Right lobe of liver (tissue), 6 donors: Measurements from ENCODE around the gene HDLBP. TPM values are rescaled to one million over a fixed set of nuclear protein-coding genes. Genes with fewer than 3 reads are reported as not detected.
A peak's percentile ranks its signal among the peaks of the same experiment; 100 is the strongest.

Source experiments
- ATAC-seq, 4 donors: fragments of 200-7000 bp; cut with Tn5 transposase; one replicate each; pipeline ENCODE4 v1.9.1; 2020; ENCODE audit warnings: mild to moderate bottlenecking in 4 of 4, moderate library complexity in 4 of 4
- DNase-seq, 3 donors: peaks; one replicate each; pipeline ENCODE4 v3.0.0-alpha.2; 2020
- H3K27ac ChIP-seq, 3 donors: fragments of 200-600 bp; one replicate each; pipeline ENCODE4 v1.8.0; 2022
- H3K27me3 ChIP-seq, 2 donors: fragments of 200-600 bp; one replicate each; pipeline ENCODE4 v1.8.0; 2022
- H3K36me3 ChIP-seq, 4 donors: fragments of 200-600 bp; sonication (generic) in 1 of 4; one replicate each; pipeline versions ENCODE4 v1.5.1 to v1.8.0; 2017 to 2022; ENCODE audit warnings: control low read depth in 1 of 4
- H3K4me1 ChIP-seq, 4 donors: fragments of 200-600 bp; sonication (generic) in 1 of 4; one replicate each; pipeline versions ENCODE4 v1.5.1 to v1.8.0; 2017 to 2022; ENCODE audit warnings: control low read depth in 1 of 4
- H3K4me3 ChIP-seq, 3 donors: fragments of 200-600 bp; one replicate each; pipeline ENCODE4 v1.8.0; 2022
- H3K9me3 ChIP-seq, 4 donors: fragments of 200-600 bp; sonication (generic) in 1 of 4; one replicate each; pipeline versions ENCODE4 v1.5.1 to v1.8.0; 2017 to 2022; ENCODE audit warnings: control low read depth in 1 of 4
- POLR2A ChIP-seq: fragments of 450-650 bp; IDR thresholded peaks from one replicate; pipeline ENCODE4 v1.6.1; 2017; ENCODE audit warnings: antibody characterized with exemption, mild to moderate bottlenecking
- WGBS: methylation state at CpG from one replicate; pipeline ENCODE4 v1.1.6; 2018; ENCODE audit warnings: low coverage, low lambda C conversion rate; ENCODE audit not compliant: insufficient coverage; ENCODE audit errors: missing lambda C conversion rate; 5-methylcytosine and 5-hydroxymethylcytosine counted together
- intact Hi-C, 2 donors: fragments of 100-400 bp; cut with DNase I; formaldehyde crosslinking; loops; one replicate each; pipeline versions ENCODE4 v1.11.2 to v1.14.1; 2022
- total RNA-seq, 6 experiments: library from RNA; depleted of rRNA in 2 of 6; stranded (reverse); fragments of >200 nt in 2 of 6; fragmentation: NEBNext Ultra II Directional in 3 of 6; extraction: Animal tissue kit (Norgen Biotek cat#: 25700) in 3 of 6; gene quantifications; one replicate each; pipeline versions ENCODE4 v1.1.0 to v1.2.4, GENCODE V29; 2016 to 2023
- TF ChIP-seq, protein P1 (sequence below), 4 donors: fragments of 200-600 bp in 3 of 4; fragments of 450-650 bp in 1 of 4; IDR thresholded peaks; one replicate each; pipeline versions ENCODE4 v1.5.1 to v1.8.0; 2016 to 2022; ENCODE audit warnings: antibody characterized with exemption in 4 of 4, mild to moderate bottlenecking in 2 of 4
- donor health status: DM: no; HTN: yes; CAD: no.
- donor health status: DM: no; HTN: no; CAD: no.
- donor health status: DM: no; HTN: no; CAD: no.
- donor health status: DM: no; HTN: yes; CAD: no.
- donor health status: DM: no; HTN: yes; CAD: no.

HDLBP gene
- total RNA-seq, 6 experiments from 2014 or later = 341 to 557 (median 479) TPM

DNA sequence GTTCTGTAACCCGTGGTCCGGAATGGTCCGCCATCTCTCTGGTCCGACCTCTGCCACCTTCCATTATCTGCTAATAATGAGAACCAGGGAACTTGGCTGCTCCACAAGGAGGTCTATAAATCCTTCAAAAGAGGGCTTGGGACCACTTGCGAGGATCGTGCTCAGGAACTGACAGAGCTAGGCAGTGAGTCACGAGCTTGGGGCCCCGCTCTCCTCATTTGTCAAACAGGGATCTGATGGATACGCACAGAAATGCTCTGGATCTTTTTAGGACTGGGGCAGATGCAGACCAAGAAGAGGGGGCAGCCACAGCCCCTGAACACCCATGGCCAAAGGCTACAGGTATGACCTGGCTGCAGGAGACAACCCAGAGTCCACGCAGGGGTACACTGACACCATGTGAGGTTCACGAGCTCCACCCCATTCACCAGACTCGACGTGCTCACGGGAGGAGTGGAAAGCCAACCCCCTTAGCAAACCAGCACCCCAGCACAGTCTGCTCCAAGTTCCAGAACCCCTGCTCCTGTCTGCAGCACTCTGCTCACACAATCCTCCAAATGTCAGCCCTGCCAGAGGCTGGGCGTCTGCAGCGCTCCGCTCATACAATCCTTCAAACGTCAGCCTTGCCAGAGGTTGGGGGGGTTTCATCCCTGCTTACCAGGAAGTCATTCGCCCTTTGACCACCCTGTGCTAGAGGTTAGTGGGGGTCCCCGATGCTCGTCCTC is 81.2 kb downstream of the HDLBP start:
- Histone ChIP-seq H3K27me3 (no peaks in the 10 kb centered on the region), H3K36me3 (peaks cover 30 to 100% (median 64%) of the 10 kb centered on the region in 4 donors), H3K27ac (no peak overlapping the region), H3K4me1 (no peaks in the 10 kb centered on the region), H3K9me3 (no peaks in the 10 kb centered on the region), H3K4me3 (no peak overlapping the region)
- intact Hi-C loops = no loop called here
- ATAC-seq (no peak), DNase-seq (peak in 1 of 3 donors; percentile 34)
- WGBS = 76% methylated on average over 5 of the region's 21 CpGs
- TF ChIP-seq, protein P1, sequence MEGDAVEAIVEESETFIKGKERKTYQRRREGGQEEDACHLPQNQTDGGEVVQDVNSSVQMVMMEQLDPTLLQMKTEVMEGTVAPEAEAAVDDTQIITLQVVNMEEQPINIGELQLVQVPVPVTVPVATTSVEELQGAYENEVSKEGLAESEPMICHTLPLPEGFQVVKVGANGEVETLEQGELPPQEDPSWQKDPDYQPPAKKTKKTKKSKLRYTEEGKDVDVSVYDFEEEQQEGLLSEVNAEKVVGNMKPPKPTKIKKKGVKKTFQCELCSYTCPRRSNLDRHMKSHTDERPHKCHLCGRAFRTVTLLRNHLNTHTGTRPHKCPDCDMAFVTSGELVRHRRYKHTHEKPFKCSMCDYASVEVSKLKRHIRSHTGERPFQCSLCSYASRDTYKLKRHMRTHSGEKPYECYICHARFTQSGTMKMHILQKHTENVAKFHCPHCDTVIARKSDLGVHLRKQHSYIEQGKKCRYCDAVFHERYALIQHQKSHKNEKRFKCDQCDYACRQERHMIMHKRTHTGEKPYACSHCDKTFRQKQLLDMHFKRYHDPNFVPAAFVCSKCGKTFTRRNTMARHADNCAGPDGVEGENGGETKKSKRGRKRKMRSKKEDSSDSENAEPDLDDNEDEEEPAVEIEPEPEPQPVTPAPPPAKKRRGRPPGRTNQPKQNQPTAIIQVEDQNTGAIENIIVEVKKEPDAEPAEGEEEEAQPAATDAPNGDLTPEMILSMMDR (IDR thresholded peaks at IDR 0.05) = no peak
- no peak for TF ChIP-seq POLR2A

DNA sequence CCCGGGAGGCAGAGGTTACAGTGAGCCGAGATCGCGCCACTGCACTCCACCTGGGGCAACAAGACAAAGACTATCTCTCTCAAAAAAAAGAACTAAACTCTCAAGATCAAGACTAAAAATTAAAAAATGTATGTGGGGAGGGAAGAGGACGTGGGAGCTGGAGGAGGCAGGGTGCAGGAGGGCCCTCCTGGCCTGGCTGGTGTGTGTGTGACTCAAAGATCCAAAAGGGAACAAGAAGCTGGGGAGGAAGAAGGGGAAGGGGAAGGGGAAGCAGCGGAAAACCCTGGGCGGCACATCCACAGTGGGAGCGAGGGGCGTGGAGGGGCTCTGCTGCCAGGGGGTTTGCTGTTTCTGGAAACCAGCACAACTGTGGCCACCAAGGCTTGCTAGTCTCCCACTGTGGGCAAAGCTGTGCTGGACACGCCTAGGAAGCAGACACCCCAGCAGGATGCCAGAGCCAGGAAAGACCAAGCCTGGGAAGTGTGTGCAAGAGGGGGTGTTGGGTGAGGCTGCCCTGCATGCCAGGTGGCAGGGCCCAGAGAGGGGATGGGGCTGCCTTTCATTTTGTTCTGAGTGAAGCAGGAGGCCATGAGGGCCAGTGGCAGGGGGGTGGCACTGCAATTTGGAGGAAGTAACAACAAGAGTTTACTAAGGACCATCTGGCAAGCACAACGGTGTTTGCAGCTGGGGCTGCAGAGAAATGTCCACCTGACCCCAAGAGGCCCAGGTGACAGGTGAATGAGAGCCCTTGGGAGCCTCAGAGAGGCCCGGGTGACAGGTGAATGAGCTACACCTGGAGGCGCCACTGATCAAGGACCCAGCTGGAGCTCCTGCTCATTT is 82.5 kb downstream of the HDLBP start:
- H3K9me3 ChIP-seq = no peaks in the 10 kb centered on the region
- TF ChIP-seq, protein P1 (IDR thresholded peaks at IDR 0.05) = no peak
- TF ChIP-seq POLR2A = no peak
- ATAC-seq = no peak
- no peaks in the 10 kb centered on the region for H3K4me1 ChIP-seq
- peaks cover 26 to 100% (median 62%) of the 10 kb centered on the region in 4 donors for H3K36me3 ChIP-seq
- intact Hi-C loops = no loop called here
- peak in 2 of 3 donors; percentile 9 to 40 for DNase-seq
- H3K27me3 ChIP-seq = no peaks in the 10 kb centered on the region
- no peak overlapping the region for H3K27ac ChIP-seq
- WGBS = 75% methylated on average over 4 of the region's 13 CpGs
- no peak overlapping the region for H3K4me3 ChIP-seq

DNA sequence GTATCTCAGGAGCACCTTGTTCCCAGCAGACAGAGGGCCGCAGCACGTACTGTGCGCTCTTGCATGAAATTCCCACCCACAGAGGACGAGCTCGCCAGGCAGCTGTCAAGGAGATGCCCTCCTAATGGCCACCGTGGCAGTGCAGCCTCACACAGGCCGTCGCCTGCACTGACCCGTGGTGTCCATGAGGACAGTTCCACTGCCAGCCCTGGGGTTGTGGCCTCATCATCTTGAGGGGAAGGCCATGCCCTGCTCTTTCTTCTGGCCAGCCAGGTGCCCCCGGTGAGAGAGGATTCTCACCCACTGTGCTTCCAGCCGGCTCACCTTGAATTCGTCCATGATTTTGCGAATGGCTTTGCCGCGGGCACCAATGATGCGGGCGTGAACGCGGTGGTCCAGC is 85.0 kb downstream of the HDLBP start:
- no peak overlapping the region for H3K27ac ChIP-seq
- intact Hi-C loops = no loop called here
- H3K36me3 ChIP-seq = peaks cover 17 to 88% (median 52%) of the 10 kb centered on the region in 4 donors
- H3K27me3 ChIP-seq = no peaks in the 10 kb centered on the region
- H3K4me3 ChIP-seq = no peak overlapping the region
- no peaks in the 10 kb centered on the region for H3K9me3 ChIP-seq
- DNase-seq = peak in 1 of 3 donors; percentile 36
- no peak for ATAC-seq
- TF ChIP-seq, protein P1 (IDR thresholded peaks at IDR 0.05) = no peak
- no peak for TF ChIP-seq POLR2A
- H3K4me1 ChIP-seq = no peaks in the 10 kb centered on the region
- WGBS = 97% methylated on average over 7 of the region's 19 CpGs

- 94% methylated on average over 3 of the region's 29 CpGs for WGBS
These were observed 85.7 kb downstream of the HDLBP start for GRCh38 chr2:241229563-241230401.

More at GRCh38 chr2:241229563-241230401, 85.7 kb downstream of the HDLBP start:
- no peak overlapping the region for H3K27ac ChIP-seq
- no peak overlapping the region for H3K4me3 ChIP-seq
- H3K36me3 ChIP-seq = peaks cover 17 to 82% (median 48%) of the 10 kb centered on the region in 4 donors
- intact Hi-C loops = no loop called here
- DNase-seq = peak in 1 of 3 donors; percentile 50
- ATAC-seq = no peak
- H3K27me3 ChIP-seq = no peaks in the 10 kb centered on the region
- H3K9me3 ChIP-seq = no peaks in the 10 kb centered on the region
- H3K4me1 ChIP-seq = no peaks in the 10 kb centered on the region
- TF ChIP-seq, protein P1 (IDR thresholded peaks at IDR 0.05) = no peak
- TF ChIP-seq POLR2A = no peak
